WTC11 (cell line): Measurements from ENCODE around the gene TMEM140. TPM values are rescaled to one million over a fixed set of nuclear protein-coding genes. Genes with fewer than 3 reads are reported as not detected.

Source experiments
- ATAC-seq: fragments of 200-7000 bp; cut with Tn5 transposase; 2 replicates; pipeline ENCODE4 v1.10.0; 2021; ENCODE audit warnings: mild to moderate bottlenecking, moderate library complexity
- CTCF ChIA-PET: fragments of 300-600 bp; sonication (Branson Sonifier 250); formaldehyde crosslinking; loops from one replicate; lab custom pipeline; 2021; ENCODE audit warnings: antibody characterized with exemption; lab: Charles Lee
- POLR2A ChIA-PET: fragments of 350-600 bp; sonication (Branson Sonifier 250); formaldehyde crosslinking; loops from one replicate; lab custom pipeline; 2021; ENCODE audit warnings: antibody characterized with exemption; lab: Charles Lee
- DNase-seq: peaks from one replicate; pipeline ENCODE4 v3.0.0; 2021; ENCODE audit warnings: low spot score
- H3K27ac Mint-ChIP-seq: 2 replicates; pipeline ENCODE4 v1.8.0; 2021; ENCODE audit warnings: mixed read lengths
- H3K27me3 Mint-ChIP-seq: 2 replicates; pipeline ENCODE4 v1.8.0; 2021; ENCODE audit warnings: low read depth, mild to moderate bottlenecking, moderate library complexity, mixed read lengths
- H3K36me3 Mint-ChIP-seq: 2 replicates; pipeline ENCODE4 v1.8.0; 2021; ENCODE audit warnings: mixed read lengths
- H3K4me1 Mint-ChIP-seq: 2 replicates; pipeline ENCODE4 v1.8.0; 2022; ENCODE audit warnings: mixed read lengths
- H3K4me3 Mint-ChIP-seq: 2 replicates; pipeline ENCODE4 v1.8.0; 2021; ENCODE audit warnings: mild to moderate bottlenecking, moderate library complexity, mixed read lengths
- H3K9me3 Mint-ChIP-seq: 2 replicates; pipeline ENCODE4 v1.8.0; 2021; ENCODE audit warnings: mixed read lengths
- ARID4B ChIP-seq: sonication (generic); formaldehyde crosslinking; IDR thresholded peaks from 2 replicates; pipeline ENCODE4 v1.8.0; 2023; ENCODE audit warnings: missing genetic modification reagents, mild to moderate bottlenecking, borderline replicate concordance
- ATF6 ChIP-seq: sonication (generic); formaldehyde crosslinking; IDR thresholded peaks from 2 replicates; pipeline ENCODE4 v1.8.1; 2023; ENCODE audit warnings: mild to moderate bottlenecking, missing genetic modification reagents
- CBFB ChIP-seq: sonication (generic); formaldehyde crosslinking; IDR thresholded peaks from 2 replicates; pipeline ENCODE4 v1.8.1; 2022; ENCODE audit warnings: mild to moderate bottlenecking, low read depth, missing genetic modification reagents
- CREB1 ChIP-seq: sonication (generic); formaldehyde crosslinking; IDR thresholded peaks from 2 replicates; pipeline ENCODE4 v1.8.0; 2023; ENCODE audit warnings: mild to moderate bottlenecking, missing genetic modification reagents
- E2F5 ChIP-seq: sonication (generic); formaldehyde crosslinking; IDR thresholded peaks from 2 replicates; pipeline ENCODE4 v1.8.1; 2022; ENCODE audit warnings: mild to moderate bottlenecking, moderate library complexity, missing genetic modification reagents
- EMX1 ChIP-seq: fragments of 250-450 bp; sonication (Bioruptor Pico); IDR thresholded peaks from 2 replicates; pipeline ENCODE4 v1.8.0; 2021; ENCODE audit warnings: mild to moderate bottlenecking
- ESRRA ChIP-seq: sonication (generic); formaldehyde crosslinking; IDR thresholded peaks from 2 replicates; pipeline ENCODE4 v1.8.1; 2022; ENCODE audit warnings: mild to moderate bottlenecking, missing genetic modification reagents, borderline replicate concordance
- GABPB1 ChIP-seq: sonication (generic); formaldehyde crosslinking; IDR thresholded peaks from 2 replicates; pipeline ENCODE4 v1.8.1; 2023; ENCODE audit warnings: mild to moderate bottlenecking, missing genetic modification reagents
- HMGA2 ChIP-seq: fragments of 250-450 bp; sonication (Bioruptor Pico); IDR thresholded peaks from 2 replicates; pipeline ENCODE4 v1.4.0; 2021; ENCODE audit warnings: mild to moderate bottlenecking, moderate library complexity
- NFATC4 ChIP-seq: fragments of 250-450 bp; sonication (Bioruptor Pico); IDR thresholded peaks from 2 replicates; pipeline ENCODE4 v1.9.0; 2021; ENCODE audit warnings: mild to moderate bottlenecking
- RELA ChIP-seq: sonication (generic); formaldehyde crosslinking; IDR thresholded peaks from 2 replicates; pipeline ENCODE4 v1.8.1; 2022; ENCODE audit warnings: missing genetic modification reagents, mild to moderate bottlenecking, borderline replicate concordance
- SMAD4 ChIP-seq: sonication (generic); formaldehyde crosslinking; IDR thresholded peaks from 2 replicates; pipeline ENCODE4 v1.8.0; 2022; ENCODE audit warnings: mild to moderate bottlenecking, missing genetic modification reagents
- SP1 ChIP-seq: sonication (generic); formaldehyde crosslinking; conservative IDR thresholded peaks from 2 replicates; pipeline ENCODE4 v1.8.1; 2022; ENCODE audit warnings: missing genetic modification reagents
- STAT6 ChIP-seq: sonication (generic); formaldehyde crosslinking; conservative IDR thresholded peaks from 2 replicates; pipeline ENCODE4 v1.8.1; 2023; ENCODE audit warnings: mild to moderate bottlenecking, low read depth, missing genetic modification reagents, moderate library complexity
- TEAD4 ChIP-seq: sonication (generic); formaldehyde crosslinking; IDR thresholded peaks from 2 replicates; pipeline ENCODE4 v1.8.0; 2022; ENCODE audit warnings: mild to moderate bottlenecking, missing genetic modification reagents
- TP53 ChIP-seq: sonication (generic); formaldehyde crosslinking; IDR thresholded peaks from 2 replicates; pipeline ENCODE4 v1.8.1; 2023; ENCODE audit warnings: mild to moderate bottlenecking, missing genetic modification reagents
- ZBTB21 ChIP-seq: sonication (generic); formaldehyde crosslinking; IDR thresholded peaks from 2 replicates; pipeline ENCODE4 v1.8.1; 2023; ENCODE audit warnings: mild to moderate bottlenecking, missing genetic modification reagents, borderline replicate concordance
- ZNF138 ChIP-seq: sonication (generic); formaldehyde crosslinking; conservative IDR thresholded peaks from 2 replicates; pipeline ENCODE4 v1.8.1; 2022; ENCODE audit warnings: mild to moderate bottlenecking, moderate library complexity, missing genetic modification reagents
- ZNF219 ChIP-seq: sonication (generic); formaldehyde crosslinking; IDR thresholded peaks from 2 replicates; pipeline ENCODE4 v1.8.0; 2023; ENCODE audit warnings: missing genetic modification reagents, mild to moderate bottlenecking, borderline replicate concordance
- ZNF396 ChIP-seq: fragments of 250-450 bp; sonication (Bioruptor Pico); IDR thresholded peaks from 2 replicates; pipeline ENCODE4 v1.8.0; 2021; ENCODE audit warnings: mild to moderate bottlenecking, moderate library complexity, borderline replicate concordance
- ZNF671 ChIP-seq: fragments of 250-450 bp; sonication (Bioruptor Pico); IDR thresholded peaks from 2 replicates; pipeline ENCODE4 v1.8.0; 2021; ENCODE audit warnings: mild to moderate bottlenecking
- total RNA-seq: library from RNA; stranded (reverse); gene quantifications from 3 replicates; pipeline ENCODE4 v1.2.3, GENCODE V29; 2021

TMEM140 gene
- total RNA-seq, 1 experiment from 2014 or later = not detected

GRCh38 chr7:135151132-135151531 is 3.3 kb downstream of the TMEM140 start (continued):
- no peak for TF ChIP-seq ARID4B (CRISPR knock-in tag)
- no peak for TF ChIP-seq HMGA2
- TF ChIP-seq GABPB1 = no peak
- no peak for TF ChIP-seq ZBTB21 (CRISPR knock-in tag)
- no peak for TF ChIP-seq ZNF396 (CRISPR knock-in tag)
- TF ChIP-seq CBFB (CRISPR knock-in tag) = no peak
- no peak for TF ChIP-seq TEAD4 (CRISPR knock-in tag)
- TF ChIP-seq SMAD4 (CRISPR knock-in tag) = no peak
- TF ChIP-seq E2F5 = no peak
- no peak for TF ChIP-seq NFATC4 (CRISPR knock-in tag)
- no peak for TF ChIP-seq STAT6 (CRISPR knock-in tag)
- no peak for TF ChIP-seq SP1 (CRISPR knock-in tag)

GRCh38 chr7:135151533-135151932 is 3.7 kb downstream of the TMEM140 start:
- ChIA-PET CTCF (interaction anchor here (1.3 kb wide), 1 partner anchor 18 kb away, joined by 5 read pairs; no protein-coding TSS in a partner anchor), POLR2A (no interaction called here)
- H3K27me3 Mint-ChIP-seq = peaks cover 5% of the 10 kb centered on the region
- TF ChIP-seq ZNF671 (CRISPR knock-in tag) = no peak
- TF ChIP-seq ZNF138 (CRISPR knock-in tag) = no peak
- no peak for TF ChIP-seq EMX1
- TF ChIP-seq ESRRA = no peak
- no peak for TF ChIP-seq TP53
- TF ChIP-seq RELA (CRISPR knock-in tag) = no peak
- TF ChIP-seq ZNF219 (CRISPR knock-in tag) = no peak
- TF ChIP-seq CREB1 (CRISPR knock-in tag) = no peak
- TF ChIP-seq ATF6 = no peak
- no peak for TF ChIP-seq ZBTB21 (CRISPR knock-in tag)
- TF ChIP-seq GABPB1 = no peak
- H3K36me3 Mint-ChIP-seq = peaks cover 23% of the 10 kb centered on the region
- no peak overlapping the region; the same call in 1 of the 2 replicates for H3K27ac Mint-ChIP-seq
- ATAC-seq (no peak), DNase-seq (no peak)
- no peak overlapping the region for H3K4me3 Mint-ChIP-seq
- peaks cover 13% of the 10 kb centered on the region for H3K4me1 Mint-ChIP-seq
- peaks cover 36% of the 10 kb centered on the region for H3K9me3 Mint-ChIP-seq
